Measurements from ENCODE around the gene NEDD4L.

GRCh38 chr18:58174285-58174684 is 130.3 kb downstream of the NEDD4L start:
- no peak for TF ChIP-seq POLR2AphosphoS5 (IDR thresholded peaks at IDR 0.05; ENCODE audit: low read depth, low read length)
- no peak for TF ChIP-seq CTCF (IDR thresholded peaks at IDR 0.05)
- no peak for TF ChIP-seq TCF7L2 (IDR thresholded peaks at IDR 0.05; ENCODE audit: low read depth, low read length)
- no peak for TF ChIP-seq SIN3A (IDR thresholded peaks at IDR 0.05; ENCODE audit: borderline replicate concordance, insufficient read depth, low read depth, low read length)
